GM18508 (cell line): ENCODE results near the gene MLLT3.
"Not testable (repeated sequence)": the region's sequence is repeated elsewhere in the genome, so short reads cannot be mapped to it uniquely, and the experiment has no call there.

Source experiments
- ATAC-seq: cut with Tn5 transposase; IDR thresholded peaks from one replicate; pipeline ENCODE4 v1.9.1; 2021; ENCODE audit warnings: moderate number of reproducible peaks; ENCODE audit not compliant: insufficient read depth, unreplicated experiment

MLLT3 gene

GRCh38 chr9:20622330-20623020, at the start of gene MLLT3:
Gene MLLT3 (minus strand): TSS chr9:20622499.
- ATAC-seq = peak; percentile 56

GRCh38 chr9:20671635-20672034, 49.3 kb upstream of the MLLT3 start:
- ATAC-seq = no peak

GRCh38 chr9:20670395-20670794, 48.1 kb upstream of the MLLT3 start:
- ATAC-seq = no peak

GRCh38 chr9:20664501-20664900, 42.2 kb upstream of the MLLT3 start:
- no peak for ATAC-seq

- no peak for ATAC-seq
Observed at GRCh38 chr9:20663133-20663532, 40.8 kb upstream of the MLLT3 start.

- no peak for ATAC-seq
Observed at GRCh38 chr9:20662156-20662555, 39.9 kb upstream of the MLLT3 start.

GRCh38 chr9:20659474-20659967, 37.2 kb upstream of the MLLT3 start:
- no peak for ATAC-seq

- no peak for ATAC-seq
Observed at GRCh38 chr9:20658677-20659473, 36.6 kb upstream of the MLLT3 start.

GRCh38 chr9:20658246-20658667, 36.0 kb upstream of the MLLT3 start:
- not testable (repeated sequence) for ATAC-seq

GRCh38 chr9:20651939-20652338, 29.6 kb upstream of the MLLT3 start:
- no peak for ATAC-seq

GRCh38 chr9:20650750-20651299, 28.5 kb upstream of the MLLT3 start:
- ATAC-seq = no peak

GRCh38 chr9:20650313-20650712, 28.0 kb upstream of the MLLT3 start:
- no peak for ATAC-seq

GRCh38 chr9:20649381-20649780, 27.1 kb upstream of the MLLT3 start:
- ATAC-seq = no peak

GRCh38 chr9:20646656-20647055, 24.4 kb upstream of the MLLT3 start:
- ATAC-seq = no peak

- no peak for ATAC-seq
Observed at GRCh38 chr9:20643660-20644059, 21.4 kb upstream of the MLLT3 start.

GRCh38 chr9:20642045-20642444, 19.7 kb upstream of the MLLT3 start:
- no peak for ATAC-seq

GRCh38 chr9:20640331-20641187, 18.3 kb upstream of the MLLT3 start:
- ATAC-seq = peak; percentile 76

- ATAC-seq = no peak
Observed at GRCh38 chr9:20636888-20637440, 14.7 kb upstream of the MLLT3 start.

GRCh38 chr9:20634895-20635294, 12.6 kb upstream of the MLLT3 start:
- no peak for ATAC-seq

- ATAC-seq = no peak
Observed at GRCh38 chr9:20632705-20633104, 10.4 kb upstream of the MLLT3 start.
